GM23338 (cell line): ENCODE data around the gene CCDC93.

ENCODE experiments used
- CREB1 ChIP-seq: fragments of 250-450 bp; sonication (Bioruptor Pico); IDR thresholded peaks from 2 replicates; pipeline ENCODE4 v1.5.0; 2020; ENCODE audit warnings: low read depth, mild to moderate bottlenecking, moderate library complexity
- EZH2 ChIP-seq: fragments of 200-600 bp; sonication (generic); IDR thresholded peaks from one replicate; pipeline ENCODE4 v1.8.0; 2017; ENCODE audit warnings: antibody characterized with exemption, mild to moderate bottlenecking, low read depth; ENCODE audit not compliant: unreplicated experiment
- EZH2phosphoT487 ChIP-seq: fragments of 200-600 bp; sonication (generic); IDR thresholded peaks from one replicate; pipeline ENCODE4 v1.8.1; 2018; ENCODE audit warnings: antibody characterized with exemption; ENCODE audit not compliant: unreplicated experiment
- NANOG ChIP-seq: IDR thresholded peaks from 2 replicates; pipeline ENCODE4 v1.6.1; 2016; ENCODE audit warnings: antibody characterized with exemption, borderline replicate concordance
- POLR2AphosphoS5 ChIP-seq: IDR thresholded peaks from 2 replicates; pipeline ENCODE4 v1.6.1; 2016; ENCODE audit warnings: antibody characterized with exemption, low read depth
- TF ChIP-seq, protein P1 (sequence below), 2 experiments: fragments of 200-600 bp in 1 of 2; sonication (generic) in 1 of 2; conservative IDR thresholded peaks; 2 replicates each; pipeline versions ENCODE4 v1.5.1 to v1.6.1; 2016 to 2017; ENCODE audit warnings: antibody characterized with exemption in 2 of 2, low read depth in 2 of 2, mild to moderate bottlenecking in 2 of 2, moderate library complexity in 1 of 2
- TF ChIP-seq, protein P2 (sequence below): IDR thresholded peaks from one replicate; pipeline ENCODE4 v1.6.1; 2018; ENCODE audit warnings: antibody characterized with exemption; ENCODE audit not compliant: unreplicated experiment

DNA sequence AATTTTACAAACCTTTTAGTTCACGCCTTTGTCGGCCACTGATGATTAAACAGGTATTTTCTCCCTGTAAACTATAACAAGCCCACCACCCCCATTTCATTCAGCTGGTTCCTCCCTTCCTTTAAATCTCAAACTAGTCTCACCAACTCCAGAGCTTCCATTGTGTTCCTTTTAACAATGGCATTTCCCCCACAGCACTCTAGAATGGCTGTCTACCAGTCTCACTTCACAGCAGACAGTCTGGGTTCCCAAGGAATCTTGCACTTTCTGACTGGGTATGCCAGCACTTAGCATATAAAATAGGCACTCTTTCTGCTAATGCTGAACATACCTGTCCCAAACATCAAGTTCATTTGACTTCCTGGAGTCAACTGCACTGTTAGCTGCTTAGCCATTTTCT is 75.3 kb downstream of the CCDC93 start:
- TF ChIP-seq, protein P1, sequence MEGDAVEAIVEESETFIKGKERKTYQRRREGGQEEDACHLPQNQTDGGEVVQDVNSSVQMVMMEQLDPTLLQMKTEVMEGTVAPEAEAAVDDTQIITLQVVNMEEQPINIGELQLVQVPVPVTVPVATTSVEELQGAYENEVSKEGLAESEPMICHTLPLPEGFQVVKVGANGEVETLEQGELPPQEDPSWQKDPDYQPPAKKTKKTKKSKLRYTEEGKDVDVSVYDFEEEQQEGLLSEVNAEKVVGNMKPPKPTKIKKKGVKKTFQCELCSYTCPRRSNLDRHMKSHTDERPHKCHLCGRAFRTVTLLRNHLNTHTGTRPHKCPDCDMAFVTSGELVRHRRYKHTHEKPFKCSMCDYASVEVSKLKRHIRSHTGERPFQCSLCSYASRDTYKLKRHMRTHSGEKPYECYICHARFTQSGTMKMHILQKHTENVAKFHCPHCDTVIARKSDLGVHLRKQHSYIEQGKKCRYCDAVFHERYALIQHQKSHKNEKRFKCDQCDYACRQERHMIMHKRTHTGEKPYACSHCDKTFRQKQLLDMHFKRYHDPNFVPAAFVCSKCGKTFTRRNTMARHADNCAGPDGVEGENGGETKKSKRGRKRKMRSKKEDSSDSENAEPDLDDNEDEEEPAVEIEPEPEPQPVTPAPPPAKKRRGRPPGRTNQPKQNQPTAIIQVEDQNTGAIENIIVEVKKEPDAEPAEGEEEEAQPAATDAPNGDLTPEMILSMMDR (conservative IDR thresholded peaks at IDR 0.05; ENCODE audit: low read depth in 2 of 2): no peak
- no peak for TF ChIP-seq CREB1 (CRISPR knock-in tag)
- TF ChIP-seq POLR2AphosphoS5: no peak
- no peak for TF ChIP-seq EZH2
- TF ChIP-seq EZH2phosphoT487: no peak
- TF ChIP-seq, protein P2, sequence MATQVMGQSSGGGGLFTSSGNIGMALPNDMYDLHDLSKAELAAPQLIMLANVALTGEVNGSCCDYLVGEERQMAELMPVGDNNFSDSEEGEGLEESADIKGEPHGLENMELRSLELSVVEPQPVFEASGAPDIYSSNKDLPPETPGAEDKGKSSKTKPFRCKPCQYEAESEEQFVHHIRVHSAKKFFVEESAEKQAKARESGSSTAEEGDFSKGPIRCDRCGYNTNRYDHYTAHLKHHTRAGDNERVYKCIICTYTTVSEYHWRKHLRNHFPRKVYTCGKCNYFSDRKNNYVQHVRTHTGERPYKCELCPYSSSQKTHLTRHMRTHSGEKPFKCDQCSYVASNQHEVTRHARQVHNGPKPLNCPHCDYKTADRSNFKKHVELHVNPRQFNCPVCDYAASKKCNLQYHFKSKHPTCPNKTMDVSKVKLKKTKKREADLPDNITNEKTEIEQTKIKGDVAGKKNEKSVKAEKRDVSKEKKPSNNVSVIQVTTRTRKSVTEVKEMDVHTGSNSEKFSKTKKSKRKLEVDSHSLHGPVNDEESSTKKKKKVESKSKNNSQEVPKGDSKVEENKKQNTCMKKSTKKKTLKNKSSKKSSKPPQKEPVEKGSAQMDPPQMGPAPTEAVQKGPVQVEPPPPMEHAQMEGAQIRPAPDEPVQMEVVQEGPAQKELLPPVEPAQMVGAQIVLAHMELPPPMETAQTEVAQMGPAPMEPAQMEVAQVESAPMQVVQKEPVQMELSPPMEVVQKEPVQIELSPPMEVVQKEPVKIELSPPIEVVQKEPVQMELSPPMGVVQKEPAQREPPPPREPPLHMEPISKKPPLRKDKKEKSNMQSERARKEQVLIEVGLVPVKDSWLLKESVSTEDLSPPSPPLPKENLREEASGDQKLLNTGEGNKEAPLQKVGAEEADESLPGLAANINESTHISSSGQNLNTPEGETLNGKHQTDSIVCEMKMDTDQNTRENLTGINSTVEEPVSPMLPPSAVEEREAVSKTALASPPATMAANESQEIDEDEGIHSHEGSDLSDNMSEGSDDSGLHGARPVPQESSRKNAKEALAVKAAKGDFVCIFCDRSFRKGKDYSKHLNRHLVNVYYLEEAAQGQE: no peak
- TF ChIP-seq NANOG: no peak
